Colonic mucosa (tissue), 4 donors: Measurements from ENCODE around the gene ZNF827. TPM values are rescaled to one million over a fixed set of nuclear protein-coding genes. Genes with fewer than 3 reads are reported as not detected.

Experiments used
- DNase-seq: peaks from one replicate; pipeline ENCODE4 v3.0.0-alpha.2; 2020
- H3K27ac ChIP-seq: fragments of 200-600 bp; one replicate; pipeline ENCODE4 v1.8.0; 2021
- H3K27me3 ChIP-seq: fragments of 200-600 bp; one replicate; pipeline ENCODE4 v1.8.0; 2021
- H3K36me3 ChIP-seq: fragments of 200-600 bp; one replicate; pipeline ENCODE4 v1.8.0; 2021
- H3K4me1 ChIP-seq: fragments of 200-600 bp; one replicate; pipeline ENCODE4 v1.8.0; 2021; ENCODE audit warnings: mild to moderate bottlenecking
- H3K4me3 ChIP-seq: fragments of 200-600 bp; one replicate; pipeline ENCODE4 v1.8.0; 2021
- H3K9ac ChIP-seq, 2 donors: one replicate each; pipeline ENCODE4 v1.7.0; 2013; ENCODE audit warnings: control low read depth in 2 of 2, low read depth in 2 of 2, low read length in 2 of 2
- H3K9me3 ChIP-seq: fragments of 200-600 bp; one replicate; pipeline ENCODE4 v1.8.0; 2021
- CTCF ChIP-seq: fragments of 200-600 bp; IDR thresholded peaks from one replicate; pipeline ENCODE4 v1.8.0; 2022; ENCODE audit warnings: antibody characterized with exemption, mild to moderate bottlenecking
- intact Hi-C: fragments of 100-400 bp; cut with DNase I; formaldehyde crosslinking; loops from one replicate; pipeline ENCODE4 v1.14.1; 2022
- total RNA-seq, 2 donors: library from RNA; stranded (reverse); fragmentation: NEBNext Ultra II Directional in 1 of 2; extraction: Animal tissue kit (Norgen Biotek cat#: 25700) in 1 of 2; gene quantifications; one replicate each; pipeline ENCODE4 v1.2.1, GENCODE V29; 2021
- donor health status: healthy.
- donor health status: DM: no; HTN: no; CAD: no.
- donor health status: DM: no; HTN: no; CAD: no.

ZNF827 gene
- total RNA-seq, 2 donors from 2014 or later, result 17.9 to 19.7 TPM

- no peaks in the 10 kb centered on the region for H3K9me3 ChIP-seq
- TF ChIP-seq CTCF, result no peak
- no peaks in the 10 kb centered on the region for H3K36me3 ChIP-seq
- DNase-seq, result no peak
- H3K27ac ChIP-seq, result no peak overlapping the region
- no peaks in the 10 kb centered on the region for H3K4me1 ChIP-seq
- intact Hi-C loops, result no loop called here
- H3K9ac ChIP-seq, result no peak overlapping the region
- H3K4me3 ChIP-seq, result no peak overlapping the region
- no peaks in the 10 kb centered on the region for H3K27me3 ChIP-seq
These were observed 13.3 kb upstream of the ZNF827 start for GRCh38 chr4:145951931-145952330.

DNA sequence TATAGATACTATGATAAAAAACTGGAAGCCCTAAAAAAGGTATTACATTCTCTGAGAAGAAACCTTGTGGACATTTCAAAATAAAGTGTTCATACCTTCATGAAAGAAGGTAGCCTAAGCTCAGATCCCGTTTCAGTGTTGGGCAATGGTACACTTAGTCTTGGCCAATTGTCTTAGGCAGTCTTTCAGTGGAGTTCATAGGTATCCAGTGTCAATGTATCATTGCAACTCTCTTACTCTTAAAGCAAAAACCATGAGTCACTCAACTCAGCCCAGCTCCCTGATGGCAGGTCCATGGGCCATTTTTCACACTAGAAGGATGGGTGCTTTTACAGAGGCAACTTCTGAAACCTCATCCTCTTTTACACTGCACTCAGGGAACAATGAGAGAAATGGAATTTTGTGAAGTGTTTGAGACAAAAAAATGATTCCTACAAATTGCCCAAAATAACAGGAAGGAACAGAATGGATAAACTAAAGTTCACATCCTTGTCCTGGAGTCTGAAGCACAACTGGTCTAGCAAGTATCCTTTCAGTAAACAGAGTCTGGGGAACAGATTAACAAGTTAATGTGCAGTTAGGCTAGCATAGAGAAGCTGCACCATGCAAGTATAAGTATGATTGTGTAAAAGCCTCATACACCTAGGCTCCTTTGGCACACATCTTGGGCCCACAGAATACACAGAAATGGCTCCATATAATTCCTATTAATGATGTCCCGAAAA is 7.0 kb upstream of the ZNF827 start:
- Histone ChIP-seq H3K27me3 (no peaks in the 10 kb centered on the region), H3K4me3 (no peak overlapping the region), H3K36me3 (no peaks in the 10 kb centered on the region), H3K9ac (no peak overlapping the region), H3K4me1 (no peaks in the 10 kb centered on the region), H3K27ac (no peak overlapping the region), H3K9me3 (no peaks in the 10 kb centered on the region)
- intact Hi-C loops, result no loop called here
- no peak for DNase-seq
- TF ChIP-seq CTCF, result no peak

- TF ChIP-seq CTCF, result no peak
- H3K27ac ChIP-seq, result no peak overlapping the region
- no peaks in the 10 kb centered on the region for H3K27me3 ChIP-seq
- DNase-seq, result no peak
- intact Hi-C loops, result no loop called here
- no peak overlapping the region for H3K4me3 ChIP-seq
- H3K36me3 ChIP-seq, result no peaks in the 10 kb centered on the region
- H3K4me1 ChIP-seq, result no peaks in the 10 kb centered on the region
- H3K9me3 ChIP-seq, result no peaks in the 10 kb centered on the region
- no peak overlapping the region for H3K9ac ChIP-seq
These were observed 6.3 kb upstream of the ZNF827 start for GRCh38 chr4:145944886-145945285.

- TF ChIP-seq CTCF, result no peak
- H3K27me3 ChIP-seq, result no peaks in the 10 kb centered on the region
- no peaks in the 10 kb centered on the region for H3K4me1 ChIP-seq
- intact Hi-C loops, result loop anchor here (5.0 to 10.0 kb wide), 2 partner anchors 208 to 315 kb away; no protein-coding TSS in a partner anchor
- no peaks in the 10 kb centered on the region for H3K9me3 ChIP-seq
- no peak for DNase-seq
- H3K4me3 ChIP-seq, result no peak overlapping the region
- no peaks in the 10 kb centered on the region for H3K36me3 ChIP-seq
- H3K9ac ChIP-seq, result no peak overlapping the region
- H3K27ac ChIP-seq, result no peak overlapping the region
These were observed 1.2 kb upstream of the ZNF827 start for GRCh38 chr4:145939856-145940255.

DNA sequence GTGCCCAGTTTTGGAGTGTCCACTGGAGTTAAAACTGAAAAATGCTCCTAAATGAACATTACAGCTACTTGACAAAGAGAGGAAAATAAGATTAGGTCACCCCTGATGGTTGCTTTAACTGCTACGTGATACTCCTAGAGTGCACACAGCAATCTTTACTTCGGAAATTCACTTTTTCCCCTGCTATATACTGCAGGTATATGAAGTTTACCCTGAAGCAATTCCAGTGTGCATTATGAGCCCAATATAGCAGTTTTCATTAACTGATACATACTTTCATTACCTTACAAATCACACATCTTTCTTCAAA is 773 bp upstream of the ZNF827 start:
- Histone ChIP-seq H3K4me3 (no peak overlapping the region), H3K27ac (no peak overlapping the region), H3K9me3 (no peaks in the 10 kb centered on the region), H3K9ac (peak overlapping the region in 1 of 2 donors; percentile 76), H3K27me3 (no peaks in the 10 kb centered on the region), H3K4me1 (no peaks in the 10 kb centered on the region), H3K36me3 (no peaks in the 10 kb centered on the region)
- intact Hi-C loops, result loop anchor here (5.0 to 10.0 kb wide), 2 partner anchors 207 to 315 kb away; no protein-coding TSS in a partner anchor
- DNase-seq, result no peak
- no peak for TF ChIP-seq CTCF
